MV-4-11 (cell line): ENCODE results near the gene LY6G6F.

ENCODE experiments used
- DNase-seq: peaks from one replicate; lab custom pipeline; 2025; lab: John Stamatoyannopoulos, UW

LY6G6F gene

DNA sequence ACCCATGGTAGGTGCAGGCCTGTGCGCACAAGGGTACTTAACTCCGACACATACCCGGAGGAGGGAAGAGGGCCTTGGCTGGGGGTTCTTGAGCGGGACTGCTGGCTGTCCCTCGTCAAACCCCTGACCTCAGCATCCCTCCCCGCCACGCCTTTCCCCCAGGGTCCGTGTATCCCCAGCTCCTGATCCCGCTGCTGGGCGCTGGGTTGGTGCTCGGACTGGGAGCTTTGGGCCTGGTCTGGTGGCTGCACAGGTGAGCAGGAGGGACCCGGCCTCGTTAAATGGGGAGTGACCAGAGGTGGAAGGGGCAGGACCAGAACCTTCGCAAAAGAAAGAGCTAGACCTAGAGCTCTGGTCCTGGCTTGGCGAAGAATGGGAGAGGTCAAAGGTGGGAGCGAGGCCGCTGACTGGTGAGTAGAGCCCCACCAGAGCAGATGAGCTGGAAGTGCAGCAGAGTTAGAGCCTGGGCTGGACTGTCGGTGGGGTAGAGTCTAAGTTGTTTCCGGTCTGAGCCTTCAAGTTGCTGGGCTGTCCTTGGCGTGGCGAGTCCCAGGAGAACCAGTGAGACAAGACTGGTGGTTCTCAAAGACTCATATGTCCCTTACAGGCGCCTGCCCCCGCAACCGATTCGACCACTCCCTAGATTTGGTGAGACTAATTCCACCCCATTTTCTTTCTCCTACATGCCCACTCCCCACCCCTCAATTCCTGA lies 17.5 kb downstream of the LY6G6F start:
- DNase-seq = no peak

DNA sequence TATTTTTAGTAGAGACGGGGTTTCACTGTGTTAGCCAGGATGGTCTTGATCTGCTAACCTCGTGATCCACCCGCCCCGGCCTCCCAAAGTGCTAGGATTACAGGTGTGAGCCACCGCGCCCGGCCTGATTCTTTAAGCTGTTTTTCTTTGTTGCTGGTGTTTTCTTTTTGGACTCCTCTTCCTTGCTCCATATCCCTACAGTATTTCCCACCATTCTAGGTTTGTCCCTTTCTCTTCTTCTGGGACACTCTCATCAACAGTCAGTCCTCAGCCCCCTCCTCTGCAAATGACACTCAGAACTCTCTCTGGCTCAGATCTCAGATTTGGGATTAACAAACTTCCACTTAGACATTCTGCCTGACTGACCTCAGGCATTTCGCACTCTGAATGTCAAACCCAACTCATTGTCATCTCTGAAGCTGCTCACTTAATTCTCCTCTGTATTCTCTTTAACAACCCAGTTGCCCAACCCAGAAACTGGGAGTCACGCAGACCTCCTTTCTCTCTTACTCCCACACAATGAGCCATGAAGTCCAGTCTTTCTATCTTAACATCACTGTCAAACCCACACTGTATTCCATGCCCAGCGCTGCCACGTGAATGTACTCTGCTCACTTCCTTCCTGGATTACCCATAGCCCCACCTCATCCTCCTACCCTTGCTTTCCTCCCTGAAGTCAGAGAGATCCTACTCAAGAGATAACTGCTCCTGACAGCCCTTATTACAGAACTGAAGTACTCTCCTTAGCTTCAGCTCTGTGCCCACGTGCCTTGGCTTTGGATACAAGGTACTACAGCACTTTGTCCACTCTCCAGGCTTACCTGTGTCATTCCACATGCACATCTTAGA lies 19.1 kb downstream of the LY6G6F start:
- DNase-seq = peak; percentile 36

DNA sequence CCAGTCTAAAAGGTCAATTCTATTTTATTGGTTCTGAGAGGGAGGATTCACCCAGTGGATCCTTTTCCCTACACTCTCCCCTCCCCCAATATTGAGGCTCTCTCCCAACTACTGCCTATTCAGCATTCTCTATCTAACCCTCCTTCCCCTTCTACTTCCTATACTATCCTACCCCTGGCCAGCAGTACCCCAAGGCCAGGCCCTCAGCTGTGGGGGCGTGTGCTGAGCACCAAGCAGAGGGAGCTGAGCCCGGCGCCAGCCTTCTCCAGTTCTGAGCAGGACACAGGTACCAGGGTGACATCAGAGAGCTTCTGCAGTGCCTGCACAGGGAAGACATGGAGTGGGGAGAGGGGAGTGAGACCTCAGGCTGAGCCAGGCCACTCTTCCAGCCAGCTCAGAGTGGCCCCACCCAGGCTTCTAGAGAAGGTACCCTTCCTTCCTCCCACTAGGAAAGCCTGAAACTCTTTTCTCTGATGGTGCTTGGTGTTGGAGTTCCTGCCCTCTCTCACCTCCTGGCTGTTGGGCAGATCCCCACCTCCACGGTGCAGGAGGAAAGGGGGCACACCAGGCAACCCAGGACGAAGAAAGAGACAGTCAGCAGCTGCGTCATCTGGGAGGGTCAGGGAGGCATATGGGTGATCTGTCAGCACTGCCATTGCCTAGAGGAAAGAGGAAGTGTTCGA lies 20.5 kb downstream of the LY6G6F start:
- no peak for DNase-seq

DNA sequence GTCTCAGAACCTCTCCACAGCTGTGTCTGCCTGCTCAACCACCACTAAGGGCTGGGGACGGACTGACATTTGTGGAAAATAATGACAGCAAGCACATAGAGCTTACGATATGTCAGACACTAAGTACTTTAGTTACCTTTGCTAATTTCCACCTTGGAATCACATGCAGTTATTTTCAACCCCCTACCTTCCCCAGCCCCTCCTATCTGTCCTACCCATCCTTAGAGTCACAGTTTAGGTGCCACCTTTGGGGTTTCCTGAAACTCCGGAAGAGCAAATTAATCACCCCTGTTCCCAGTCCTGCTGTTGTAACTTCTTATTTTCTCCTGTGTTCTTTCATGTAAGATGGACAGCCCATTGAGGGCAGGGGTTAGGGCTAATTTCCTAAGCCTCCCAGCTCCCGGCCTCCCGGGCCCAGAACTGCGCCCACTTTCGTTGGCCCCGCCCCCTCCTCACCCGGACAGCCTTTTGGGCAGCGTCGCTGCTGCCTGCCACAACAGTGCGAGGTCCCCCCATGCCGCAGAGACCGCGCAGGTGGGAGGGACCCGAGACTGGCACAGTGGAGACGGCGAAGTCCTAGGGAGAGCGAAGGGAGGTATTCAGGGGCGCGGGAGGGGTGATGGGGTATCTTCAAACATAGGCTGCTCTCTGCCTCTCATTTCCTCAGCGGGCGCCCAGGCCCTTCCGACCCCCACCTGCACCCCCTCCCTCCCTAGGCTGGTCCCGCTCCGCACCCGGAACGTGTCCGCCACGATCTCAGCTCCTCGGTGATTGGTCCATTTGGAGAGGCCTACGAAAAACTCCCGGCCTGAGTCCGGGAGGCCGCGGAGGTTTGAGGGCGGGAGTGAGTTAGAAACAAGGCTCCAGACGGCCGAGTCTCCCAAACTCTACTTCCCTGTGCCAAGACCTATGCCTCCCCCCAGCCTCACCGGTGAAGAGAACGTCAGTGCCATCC lies 21.3 kb downstream of the LY6G6F start:
- peak; percentile 96 for DNase-seq

DNA sequence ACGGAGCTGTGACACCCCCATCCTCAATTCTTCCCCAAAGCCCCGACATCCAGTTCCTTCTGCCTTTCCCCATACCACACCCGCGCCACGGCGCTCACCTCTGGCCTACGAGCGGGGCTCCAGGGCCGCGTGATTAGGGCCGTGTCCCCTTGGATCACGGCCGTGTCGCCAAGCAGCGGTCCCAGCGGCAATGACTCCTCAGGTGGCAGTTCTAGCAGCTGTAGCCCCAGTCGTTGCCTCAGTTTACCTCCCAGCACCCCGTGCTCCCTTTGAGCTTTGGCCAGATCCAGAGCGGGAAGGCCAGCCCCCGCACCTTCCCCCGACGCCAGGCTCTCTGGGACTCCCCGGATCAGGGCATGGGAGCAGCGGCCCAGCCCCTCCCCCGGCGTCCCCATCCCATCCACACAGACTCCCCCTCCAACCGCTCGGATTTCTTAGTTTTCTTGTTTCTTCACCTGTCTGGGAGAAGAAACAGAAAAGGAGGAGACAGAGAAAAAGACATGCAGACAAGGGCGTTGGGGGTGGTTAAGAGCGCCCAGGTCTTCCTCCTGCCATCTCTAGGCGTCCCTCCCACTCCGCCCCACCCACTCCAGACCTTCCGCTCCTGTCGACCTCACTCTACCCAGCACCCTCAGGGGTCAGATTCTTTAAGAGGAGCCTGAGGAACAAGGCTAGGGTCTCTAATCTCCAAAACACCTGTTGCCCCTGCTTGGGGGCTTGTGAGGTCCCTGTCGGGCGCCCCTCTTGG lies 22.3 kb downstream of the LY6G6F start, which contains the start of gene DDAH2:
TSS of gene DDAH2 (minus strand) at position 533 of the 748 bp plus-strand sequence. CDS start at position 395, 138 bp downstream.
- no peak for DNase-seq

DNA sequence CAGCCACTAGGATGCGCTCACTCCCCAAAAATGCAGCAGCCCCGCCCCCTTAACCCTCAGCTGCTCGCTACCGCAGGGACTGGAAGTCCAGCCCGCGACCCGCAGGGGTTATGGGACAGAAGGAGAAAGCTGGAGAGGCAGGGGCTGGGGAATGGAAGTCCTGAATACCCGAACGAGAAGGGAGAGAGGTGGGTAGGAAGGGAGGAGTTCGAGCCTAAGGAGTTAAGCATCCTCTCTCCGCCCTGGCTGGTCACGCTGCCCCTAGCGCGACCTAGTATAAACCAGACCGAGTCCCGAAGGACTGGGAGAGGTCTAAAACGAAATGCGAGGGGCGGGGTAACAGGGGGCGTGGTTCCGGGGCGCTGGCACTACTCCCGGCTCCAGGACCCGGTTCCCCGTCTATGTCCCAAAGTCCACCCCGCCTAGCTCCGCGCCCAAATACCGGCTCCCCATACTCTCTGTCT lies 22.9 kb downstream of the LY6G6F start:
- peak; percentile 84 for DNase-seq

DNA sequence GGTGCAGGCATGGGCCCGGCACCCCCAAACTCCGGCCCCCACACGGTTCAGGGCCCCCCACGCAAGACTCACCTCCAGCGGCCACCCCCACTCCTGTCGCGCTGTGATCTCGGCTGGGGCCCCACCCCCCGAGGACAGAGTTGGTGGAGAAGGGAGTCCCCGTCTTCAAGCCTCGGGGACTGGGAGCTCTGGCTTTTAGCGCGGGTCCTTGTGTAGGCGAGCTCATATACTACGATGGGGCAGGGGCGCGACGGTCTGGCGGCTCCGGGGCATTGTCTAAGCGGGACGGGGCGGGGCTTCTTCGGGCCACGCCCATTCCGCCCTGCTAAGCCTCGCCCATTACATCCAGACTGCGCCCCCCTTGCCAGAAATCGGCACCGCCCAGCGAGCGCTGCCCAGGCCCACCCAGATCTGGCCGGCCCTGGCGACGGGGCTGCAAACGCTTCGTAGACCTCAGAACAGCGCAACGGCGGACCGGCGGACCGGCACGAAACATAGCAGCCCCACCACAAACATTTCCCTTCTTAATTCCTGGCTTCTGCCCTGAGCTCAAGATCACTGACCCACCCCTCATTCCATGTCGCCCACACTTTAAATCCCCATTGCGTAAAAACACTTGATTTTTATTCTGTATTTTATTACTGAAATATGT lies 23.4 kb downstream of the LY6G6F start:
- DNase-seq = peak; percentile 67

DNA sequence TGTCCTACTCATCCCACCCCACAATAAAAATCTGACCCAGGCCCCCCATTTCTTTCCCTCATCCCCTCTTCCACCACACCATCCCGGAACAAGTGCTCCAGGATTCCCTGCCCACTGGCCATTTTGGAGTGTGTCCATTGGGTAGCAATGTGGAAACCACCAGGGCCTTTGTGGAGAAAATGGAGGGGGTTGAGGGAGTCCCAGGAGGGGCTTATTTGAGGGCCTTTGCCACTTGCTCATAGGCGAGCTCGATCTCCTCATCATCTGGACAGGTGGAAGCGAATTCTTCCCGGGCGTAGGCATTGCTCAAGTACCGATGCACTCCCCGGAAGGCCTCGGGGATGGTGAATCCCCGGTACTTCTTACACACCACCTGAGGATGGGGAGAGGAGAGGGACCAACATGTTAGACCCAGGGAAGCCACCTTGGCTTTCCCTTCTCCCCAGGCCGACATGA lies 24.0 kb downstream of the LY6G6F start:
- DNase-seq = no peak

DNA sequence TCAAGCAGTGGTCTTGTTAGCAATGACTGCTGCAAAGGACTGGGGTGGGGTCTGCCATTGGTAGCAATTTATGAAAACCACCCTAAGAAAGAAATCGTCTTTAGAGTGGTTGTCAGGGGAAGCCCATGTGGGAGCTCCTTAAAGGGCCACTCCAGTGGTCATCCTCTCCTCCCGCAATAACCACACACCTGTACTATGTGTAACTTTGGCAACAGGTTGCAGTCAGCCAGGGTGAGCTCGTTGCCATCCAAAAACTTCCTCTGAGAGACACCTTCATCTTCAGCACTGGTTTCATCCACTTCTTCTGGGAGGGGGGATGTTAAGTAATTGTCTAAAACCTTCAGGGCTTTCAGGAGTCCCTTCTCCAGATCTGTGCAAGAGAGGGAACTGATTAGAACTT lies 25.4 kb downstream of the LY6G6F start:
- no peak for DNase-seq

DNA sequence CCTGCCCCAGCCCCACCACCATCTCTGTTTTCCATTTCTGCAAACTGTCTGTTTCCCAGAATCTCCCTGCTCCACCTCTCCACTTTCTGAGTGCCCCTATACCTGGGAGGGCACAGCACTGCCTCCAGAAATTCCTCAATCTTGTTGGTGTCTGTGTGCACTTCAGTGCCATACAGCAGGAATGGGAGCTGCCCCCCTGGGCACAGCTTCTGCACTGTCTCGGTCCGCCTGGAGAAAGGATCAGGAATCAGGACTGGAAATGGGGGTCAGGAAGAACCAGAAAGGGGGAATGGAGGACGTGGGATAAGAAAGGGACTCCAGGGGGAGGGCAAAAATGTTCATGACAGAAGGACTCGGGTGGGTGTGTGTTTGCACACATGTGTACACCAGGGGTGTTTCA lies 27.1 kb downstream of the LY6G6F start:
- no peak for DNase-seq

DNA sequence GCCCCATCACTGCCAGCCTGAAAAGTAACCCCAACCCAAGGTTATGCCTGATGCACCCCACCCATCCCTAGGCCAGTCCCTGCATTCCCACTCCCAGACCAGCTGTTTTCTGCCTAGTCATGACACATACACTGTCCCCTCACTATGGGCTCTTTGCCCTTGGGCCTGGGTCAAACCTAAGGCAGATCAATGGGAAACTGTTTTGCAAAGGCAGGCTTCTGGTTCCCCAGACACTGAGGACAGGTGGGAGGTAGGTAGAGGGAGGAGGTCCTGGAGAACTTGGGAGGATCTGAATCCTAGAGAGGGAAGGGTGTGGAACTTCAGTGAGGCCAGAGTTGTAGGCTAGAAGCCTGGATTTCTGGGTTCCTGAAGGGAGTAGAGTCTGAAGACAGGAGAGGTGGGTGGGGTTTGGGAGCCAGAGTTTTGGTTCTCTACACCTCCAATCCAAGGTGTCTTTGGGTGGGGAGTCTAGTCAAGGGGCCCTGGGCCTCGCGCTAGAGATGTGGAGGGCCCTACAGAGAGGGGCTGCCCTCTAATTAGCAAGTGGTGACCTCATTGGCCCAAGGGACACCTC lies 27.7 kb downstream of the LY6G6F start:
- DNase-seq = no peak

DNA sequence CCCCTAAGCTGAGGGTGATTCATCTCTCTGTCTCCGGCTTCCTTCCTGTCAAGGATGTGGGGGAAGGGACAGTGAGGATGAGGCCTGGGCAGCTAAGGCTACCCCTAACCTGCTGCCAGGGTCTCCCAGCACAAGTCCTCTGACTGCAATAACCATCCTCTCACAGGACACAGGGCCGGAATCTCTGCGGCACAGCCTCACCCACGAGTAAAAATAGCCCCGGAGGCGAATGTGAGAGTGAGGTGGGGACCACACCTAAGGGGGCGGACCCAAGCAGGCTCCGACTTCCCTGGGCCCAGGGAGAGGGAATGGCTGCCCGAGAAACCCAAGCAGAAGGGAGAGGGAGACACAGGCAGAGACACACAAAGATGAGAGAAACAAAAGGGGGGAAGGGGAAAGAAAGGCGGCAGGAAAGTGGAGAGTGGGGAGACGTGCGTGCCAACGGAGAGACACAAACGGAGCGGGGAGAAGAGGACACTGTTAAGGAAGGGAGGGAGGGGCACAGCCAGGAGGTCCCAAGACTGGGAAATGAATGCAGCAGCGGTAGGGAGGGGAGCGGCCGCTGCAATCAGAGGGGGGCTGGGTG lies 28.2 kb downstream of the LY6G6F start:
- peak; percentile 77 for DNase-seq

DNA sequence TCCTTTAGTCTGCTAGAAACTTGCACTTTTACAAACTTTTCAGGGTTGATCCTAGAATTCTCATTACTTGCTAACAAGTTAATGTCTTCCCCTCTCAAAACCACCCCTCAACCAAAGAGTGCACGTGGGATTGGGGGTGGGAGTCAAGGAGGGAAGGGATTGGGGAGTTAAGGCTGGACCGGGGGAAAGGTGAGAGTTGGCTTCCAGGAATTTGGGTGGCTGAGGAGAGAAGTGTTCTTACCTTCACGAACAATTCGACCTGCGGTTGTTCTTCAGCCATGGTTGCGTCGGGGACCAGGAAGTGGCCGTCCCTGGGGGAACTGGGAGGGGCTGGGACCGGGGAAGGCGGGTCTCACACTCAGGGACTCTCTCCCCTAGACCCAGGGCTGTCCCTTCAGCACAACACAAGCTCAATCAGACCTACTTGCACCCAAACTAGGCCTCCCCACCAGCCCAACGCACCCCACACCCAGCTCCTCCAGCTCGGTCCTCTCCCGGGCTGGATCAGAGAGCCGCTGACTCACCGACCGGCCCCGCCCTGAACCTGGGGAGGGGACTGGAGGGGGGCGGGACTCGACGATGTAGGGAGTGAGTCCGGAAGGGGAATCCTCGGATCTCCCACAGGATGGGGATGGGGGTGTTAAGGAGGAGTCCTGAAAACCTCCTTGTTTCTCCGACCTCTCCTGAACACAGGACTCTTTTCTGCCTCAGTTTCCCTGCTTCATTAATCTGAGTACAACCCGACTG lies 29.5 kb downstream of the LY6G6F start, which contains the start of gene CLIC1:
TSS of gene CLIC1 (minus strand) at position 510 of the 747 bp plus-strand sequence. CDS start at position 280, 230 bp downstream.
- DNase-seq = peak; percentile 89

DNA sequence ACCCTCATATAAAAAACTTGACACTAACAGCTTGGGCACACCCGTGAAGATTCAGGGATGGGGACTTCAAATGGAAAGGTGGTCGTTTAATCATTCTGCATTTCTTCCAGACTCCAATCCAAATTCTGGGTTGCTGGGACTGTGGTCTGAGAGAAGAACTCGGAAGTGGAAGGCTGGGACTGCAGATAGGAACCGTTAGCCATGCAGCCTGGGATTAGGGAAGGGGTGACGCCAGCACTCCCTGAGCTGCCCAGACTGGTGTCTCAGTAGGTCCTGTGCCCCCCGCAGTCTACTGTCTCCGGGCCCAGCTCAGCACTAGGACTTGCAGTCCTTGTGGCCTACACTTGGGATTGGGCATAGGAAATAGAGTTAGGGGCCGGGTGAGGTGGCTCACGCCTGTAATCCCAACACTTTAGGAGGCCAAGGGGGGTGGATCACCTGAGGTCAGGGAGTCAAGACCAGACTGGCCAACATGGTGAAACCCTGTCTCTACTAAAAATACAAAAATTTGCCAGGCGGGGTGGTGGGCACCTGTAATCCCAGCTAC lies 30.2 kb downstream of the LY6G6F start:
- DNase-seq = peak; percentile 35

DNA sequence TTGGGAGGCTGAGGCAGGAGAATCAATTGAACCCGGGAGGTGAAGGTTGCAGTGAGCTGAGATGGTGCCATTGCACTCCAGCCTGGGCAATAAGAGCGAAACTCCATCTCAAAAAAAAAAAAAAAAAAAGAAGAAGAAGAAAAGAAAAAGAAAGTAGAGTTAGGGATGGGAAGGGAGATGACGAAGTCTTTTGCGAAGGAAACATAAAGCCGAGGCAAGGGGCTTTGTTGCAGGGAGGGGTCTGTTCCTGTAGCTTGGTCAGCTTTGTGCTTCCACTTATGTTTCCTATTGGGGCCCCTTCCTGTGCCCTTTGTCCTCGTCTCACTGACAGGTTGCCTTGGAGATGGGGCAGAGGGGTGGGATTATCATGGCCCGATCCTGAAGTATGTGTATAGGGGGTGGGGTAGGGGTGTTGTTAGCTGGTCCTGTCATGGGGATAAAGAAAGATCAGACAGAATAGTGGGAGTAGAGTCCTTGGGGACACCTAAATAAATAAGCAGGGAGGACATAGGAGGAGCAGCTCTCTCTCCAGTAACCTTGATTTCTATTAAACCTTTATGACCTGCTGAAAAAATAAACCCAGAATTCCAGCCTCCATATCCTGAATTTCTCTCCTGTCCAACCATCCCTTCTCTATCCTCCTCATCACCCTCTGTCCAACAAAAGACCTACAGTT lies 30.8 kb downstream of the LY6G6F start:
- DNase-seq = peak; percentile 81

DNA sequence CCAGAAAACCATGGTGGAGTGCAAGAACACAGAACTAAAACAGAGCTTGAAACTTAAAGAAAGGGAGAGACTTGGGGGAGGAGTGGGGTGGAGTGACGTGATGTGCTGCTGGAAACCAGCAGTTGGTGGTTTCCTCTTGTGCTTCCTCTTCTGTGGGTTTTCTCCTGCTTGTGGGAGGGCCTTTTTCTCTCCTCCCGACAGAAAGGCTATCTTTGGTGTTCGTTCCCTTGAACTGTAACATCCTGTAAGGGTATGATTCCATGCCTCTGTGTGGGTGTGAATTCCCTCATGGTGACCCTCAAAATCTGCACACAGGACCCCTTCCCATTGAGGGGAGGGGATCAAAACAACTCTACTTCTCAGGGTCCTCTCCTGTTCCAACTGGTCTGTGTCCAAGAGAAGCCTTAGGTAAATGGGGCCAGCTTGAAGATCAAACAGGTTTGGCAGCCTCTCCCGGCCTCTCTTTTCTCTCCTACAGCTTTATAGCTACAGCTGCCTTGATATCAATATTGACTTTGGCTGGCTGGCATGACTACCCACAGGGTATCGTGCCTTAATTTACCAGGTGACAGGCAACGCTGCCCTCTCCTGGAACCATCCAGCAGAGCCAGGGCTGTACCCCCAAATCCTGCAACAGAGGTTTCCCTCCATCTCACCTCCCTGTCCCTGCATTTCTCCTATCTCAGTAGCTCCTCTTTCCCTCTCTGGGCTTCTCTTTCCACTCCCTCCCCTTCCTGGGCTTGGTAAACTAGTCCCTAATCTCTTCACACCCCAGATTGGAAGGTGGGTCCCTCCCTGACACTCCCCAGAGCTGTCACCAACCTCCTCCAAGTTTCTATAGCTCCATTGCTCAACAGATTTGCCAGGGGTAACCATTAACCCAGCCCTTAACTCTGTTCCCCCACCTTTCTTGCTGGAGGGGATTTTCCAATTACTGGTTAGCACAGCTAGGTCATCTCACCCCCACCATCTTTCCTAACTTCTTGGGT lies 31.6 kb downstream of the LY6G6F start:
- peak; percentile 98 for DNase-seq
